ENCODE data around the gene PVRIG.

DNA sequence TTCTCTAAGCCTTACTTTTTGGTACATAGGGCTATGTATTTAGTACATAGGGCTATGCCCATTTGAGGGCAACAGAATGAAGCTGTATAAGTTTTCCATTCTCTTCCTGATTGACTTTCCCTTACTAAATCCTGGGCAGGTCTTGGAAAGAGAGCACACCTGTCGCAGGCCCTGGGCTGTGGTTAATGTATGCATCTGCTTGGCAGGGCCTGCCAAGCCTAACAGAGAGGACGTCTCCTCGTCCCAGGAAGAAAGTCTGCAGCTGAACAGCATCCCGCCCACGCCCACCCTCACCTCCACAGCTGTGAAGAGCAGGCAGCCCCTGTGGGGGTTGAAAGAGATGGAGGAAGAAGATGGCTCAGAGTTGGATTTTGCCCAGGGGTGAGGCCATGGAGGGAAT lies 8.9 kb upstream of the PVRIG start:
- TF ChIP-seq, protein P1, sequence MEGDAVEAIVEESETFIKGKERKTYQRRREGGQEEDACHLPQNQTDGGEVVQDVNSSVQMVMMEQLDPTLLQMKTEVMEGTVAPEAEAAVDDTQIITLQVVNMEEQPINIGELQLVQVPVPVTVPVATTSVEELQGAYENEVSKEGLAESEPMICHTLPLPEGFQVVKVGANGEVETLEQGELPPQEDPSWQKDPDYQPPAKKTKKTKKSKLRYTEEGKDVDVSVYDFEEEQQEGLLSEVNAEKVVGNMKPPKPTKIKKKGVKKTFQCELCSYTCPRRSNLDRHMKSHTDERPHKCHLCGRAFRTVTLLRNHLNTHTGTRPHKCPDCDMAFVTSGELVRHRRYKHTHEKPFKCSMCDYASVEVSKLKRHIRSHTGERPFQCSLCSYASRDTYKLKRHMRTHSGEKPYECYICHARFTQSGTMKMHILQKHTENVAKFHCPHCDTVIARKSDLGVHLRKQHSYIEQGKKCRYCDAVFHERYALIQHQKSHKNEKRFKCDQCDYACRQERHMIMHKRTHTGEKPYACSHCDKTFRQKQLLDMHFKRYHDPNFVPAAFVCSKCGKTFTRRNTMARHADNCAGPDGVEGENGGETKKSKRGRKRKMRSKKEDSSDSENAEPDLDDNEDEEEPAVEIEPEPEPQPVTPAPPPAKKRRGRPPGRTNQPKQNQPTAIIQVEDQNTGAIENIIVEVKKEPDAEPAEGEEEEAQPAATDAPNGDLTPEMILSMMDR (IDR thresholded peaks at IDR 0.05) = no peak
- TF ChIP-seq POLR2A (IDR thresholded peaks at IDR 0.05) (no peak), EP300 (IDR thresholded peaks at IDR 0.05) (no peak)
